ENCODE data around the gene MRPL55.

The MRPL55 gene

DNA sequence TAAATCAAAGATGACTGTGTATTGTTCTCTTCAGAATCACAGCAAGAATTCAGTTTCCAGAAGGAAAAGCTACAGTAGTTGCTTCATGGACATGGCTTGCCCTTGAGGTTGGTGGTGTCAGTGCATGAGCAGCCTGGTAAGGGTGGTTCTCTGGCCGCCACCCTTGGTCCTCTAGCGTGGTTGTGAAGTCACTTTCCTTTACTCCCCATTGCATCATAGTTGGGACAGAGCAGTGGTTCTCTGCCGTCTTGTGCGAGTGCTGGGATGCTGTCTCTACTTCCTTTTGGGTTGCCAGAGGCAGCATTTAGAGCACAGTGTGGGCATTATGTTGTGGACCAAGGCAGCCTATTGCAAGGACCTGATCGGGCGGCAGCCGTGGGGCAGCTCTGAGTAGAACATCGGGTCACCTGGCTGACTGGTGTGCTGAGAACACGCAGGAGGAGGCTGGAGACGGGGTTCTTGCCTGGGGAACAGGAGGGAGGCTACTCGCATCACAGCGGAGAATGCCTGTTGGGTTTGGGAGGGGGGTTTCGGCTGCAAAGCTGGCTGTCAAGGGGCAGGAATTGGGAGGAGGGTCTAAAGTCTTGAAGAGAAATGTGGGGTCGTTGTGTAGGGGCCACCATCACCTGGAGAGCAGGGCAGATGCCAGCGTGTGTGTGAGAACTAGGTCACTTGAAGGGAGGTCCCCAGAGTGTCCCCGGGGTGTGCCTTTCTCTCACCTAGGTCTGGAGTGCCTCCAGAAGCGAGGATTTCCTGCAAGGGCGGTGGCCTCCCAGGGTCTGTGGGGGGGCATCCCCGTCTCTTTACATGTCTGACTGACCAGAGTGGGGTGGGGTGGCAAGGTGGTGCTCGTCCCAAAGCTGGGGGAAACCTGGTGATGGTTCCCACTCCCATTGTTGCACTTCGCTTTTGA, 20.3 kb downstream of the MRPL55 start:
- in situ Hi-C loops (cut with MboI; ENCODE audit: low sequenced_read_pairs) = no loop called here

DNA sequence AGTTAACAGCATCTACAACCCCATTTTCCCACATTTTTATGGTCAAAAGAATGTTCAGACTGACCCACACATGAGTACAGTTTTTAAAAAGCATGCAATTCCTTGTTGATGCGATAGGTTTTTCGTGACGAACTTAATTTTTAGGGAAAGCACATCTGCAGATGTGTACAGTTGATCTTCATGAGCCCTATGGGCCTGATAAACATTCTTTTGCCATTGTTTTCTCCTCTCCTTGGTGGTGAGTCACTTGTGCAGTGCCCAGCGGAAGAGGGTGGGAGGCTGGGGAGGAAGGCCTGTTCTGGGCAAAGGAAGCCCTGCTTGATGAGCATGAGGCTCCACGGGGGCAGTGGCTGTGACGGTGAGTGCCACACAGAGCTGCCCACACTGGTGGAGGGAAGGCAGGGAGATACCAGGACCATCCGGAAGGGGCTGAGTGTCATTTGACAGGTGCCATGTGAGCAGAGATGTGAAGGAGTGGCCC, 21.3 kb downstream of the MRPL55 start:
- in situ Hi-C loops (cut with MboI; ENCODE audit: low sequenced_read_pairs) = no loop called here

- in situ Hi-C loops (cut with MboI; ENCODE audit: low sequenced_read_pairs) = no loop called here
Measured at GRCh38 chr1:228085287-228085951, 23.7 kb downstream of the MRPL55 start.

- in situ Hi-C loops (cut with MboI; ENCODE audit: low sequenced_read_pairs) = no loop called here
Measured at GRCh38 chr1:228084797-228085196, 24.3 kb downstream of the MRPL55 start.

- in situ Hi-C loops (cut with MboI; ENCODE audit: low sequenced_read_pairs) = no loop called here
Measured at GRCh38 chr1:228084325-228084724, 24.8 kb downstream of the MRPL55 start.

GRCh38 chr1:228083871-228084278, 25.2 kb downstream of the MRPL55 start:
- in situ Hi-C loops (cut with MboI; ENCODE audit: low sequenced_read_pairs) = no loop called here

- in situ Hi-C loops (cut with MboI; ENCODE audit: low sequenced_read_pairs) = no loop called here
Measured at GRCh38 chr1:228082918-228083870, 25.9 kb downstream of the MRPL55 start.

DNA sequence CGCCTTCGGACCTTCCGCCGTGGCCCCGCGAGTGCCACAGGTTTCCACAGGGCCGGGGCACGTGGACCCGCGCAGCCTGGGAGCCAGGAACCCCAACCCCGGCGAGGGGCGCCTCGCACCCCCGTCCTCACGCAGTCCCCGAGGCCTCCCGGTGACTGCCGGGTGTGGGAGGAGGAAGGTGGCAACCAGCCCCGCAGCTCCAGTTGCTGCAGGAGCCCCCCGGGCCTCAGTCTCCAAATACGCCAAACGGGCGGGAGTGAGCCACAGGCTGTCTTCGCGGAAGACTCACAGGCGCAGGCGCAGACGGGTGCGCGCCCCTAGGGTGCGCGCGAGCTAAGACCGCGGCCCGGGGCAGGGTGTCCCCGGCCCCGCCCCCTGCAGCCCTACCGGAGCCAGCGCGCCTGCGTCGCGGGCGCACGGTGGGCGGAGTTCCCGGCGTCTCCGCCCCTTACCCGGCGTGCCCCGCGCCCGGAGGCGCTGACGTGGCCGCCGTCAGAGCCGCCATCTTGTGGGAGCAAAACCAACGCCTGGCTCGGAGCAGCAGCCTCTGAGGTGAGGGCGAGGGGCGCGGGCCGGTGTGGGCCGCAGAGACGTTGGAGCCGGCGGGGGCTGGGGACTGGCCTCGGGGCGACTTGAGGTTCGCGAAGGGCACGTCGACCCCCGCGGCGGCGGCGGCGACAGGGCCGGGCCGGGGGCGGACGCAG, 26.7 kb downstream of the MRPL55 start, which contains the start of gene ARF1:
Gene ARF1, plus strand, starts transcription at position 495 of the 704 bp plus-strand sequence. CDS start 14,407 bp downstream, outside the sequence.
- in situ Hi-C loops (cut with MboI; ENCODE audit: low sequenced_read_pairs) = no loop called here

GRCh38 chr1:228081578-228082213, 27.4 kb downstream of the MRPL55 start:
- in situ Hi-C loops (cut with MboI; ENCODE audit: low sequenced_read_pairs) = no loop called here

DNA sequence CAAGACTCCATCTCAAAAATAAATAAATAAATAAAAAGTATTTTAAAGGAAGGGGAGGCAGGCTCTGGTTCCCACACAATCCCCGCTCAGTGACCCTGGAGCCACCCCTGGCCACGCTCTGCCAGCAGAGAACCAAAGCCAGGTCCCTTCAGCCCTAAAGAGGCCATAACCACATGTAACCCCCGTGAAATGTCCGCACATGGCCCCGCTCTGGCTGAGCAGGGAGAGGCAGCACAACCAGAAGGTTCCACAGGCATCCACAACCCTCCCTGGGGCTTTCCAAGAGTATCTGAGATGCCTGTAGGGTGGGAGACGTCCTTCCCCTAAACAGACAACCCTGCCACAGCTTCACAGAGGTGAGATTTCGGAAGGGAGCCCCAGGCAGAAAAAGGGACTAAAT, 28.0 kb downstream of the MRPL55 start:
- in situ Hi-C loops (cut with MboI; ENCODE audit: low sequenced_read_pairs) = no loop called here

DNA sequence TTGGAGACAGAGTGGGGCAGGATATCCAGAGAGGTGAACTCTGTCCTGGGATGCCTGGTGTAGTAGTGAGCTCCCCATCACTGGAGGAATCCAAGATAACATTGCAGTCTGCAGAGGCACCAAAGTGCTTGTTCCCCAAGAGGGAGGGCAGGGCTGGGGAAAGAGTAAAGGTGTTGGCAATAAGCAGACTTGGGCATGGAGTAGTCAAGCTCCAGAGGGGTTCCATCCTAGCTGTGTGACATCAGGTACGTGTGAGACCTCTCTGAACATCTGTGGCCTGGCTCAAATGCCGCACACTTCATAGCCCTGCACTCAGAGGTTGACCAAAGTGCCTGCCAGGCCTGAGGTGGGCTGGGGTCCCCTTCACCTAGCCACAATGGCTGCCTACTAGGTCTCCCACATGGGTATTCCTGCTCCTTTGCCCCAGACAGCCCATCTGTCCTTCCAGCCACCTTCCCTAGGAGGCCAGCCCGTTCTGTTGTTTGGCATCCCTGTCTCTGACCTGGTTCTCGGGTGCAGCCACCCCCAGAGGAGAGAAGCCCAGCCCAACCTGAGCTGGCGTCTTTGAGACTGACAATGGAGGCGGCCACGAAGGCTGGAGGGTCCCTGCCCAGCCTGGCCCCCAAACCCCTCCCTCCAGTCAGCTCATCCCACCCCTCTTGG, 29.4 kb downstream of the MRPL55 start:
- in situ Hi-C loops (cut with MboI; ENCODE audit: low sequenced_read_pairs) = no loop called here

DNA sequence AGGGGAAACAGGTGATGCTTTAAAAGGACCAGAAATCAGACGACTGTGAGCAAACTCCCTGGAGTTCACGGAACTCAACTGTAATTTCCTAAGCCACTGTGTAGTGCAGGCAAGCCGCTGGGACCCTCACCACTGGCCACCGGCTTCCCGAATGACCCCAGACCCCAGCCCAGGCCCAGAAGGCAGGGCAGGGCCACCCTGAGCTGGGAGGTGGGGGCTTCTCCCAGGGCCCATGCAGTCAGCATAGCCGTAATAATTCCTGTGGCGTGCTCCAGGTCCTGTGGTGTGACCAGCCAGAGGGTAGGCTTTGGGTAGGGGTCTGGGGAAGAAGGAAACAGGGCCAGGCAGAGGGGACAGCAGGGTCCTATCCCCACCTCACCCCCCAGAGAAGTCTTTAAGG, 30.1 kb downstream of the MRPL55 start:
- in situ Hi-C loops (cut with MboI; ENCODE audit: low sequenced_read_pairs) = no loop called here

DNA sequence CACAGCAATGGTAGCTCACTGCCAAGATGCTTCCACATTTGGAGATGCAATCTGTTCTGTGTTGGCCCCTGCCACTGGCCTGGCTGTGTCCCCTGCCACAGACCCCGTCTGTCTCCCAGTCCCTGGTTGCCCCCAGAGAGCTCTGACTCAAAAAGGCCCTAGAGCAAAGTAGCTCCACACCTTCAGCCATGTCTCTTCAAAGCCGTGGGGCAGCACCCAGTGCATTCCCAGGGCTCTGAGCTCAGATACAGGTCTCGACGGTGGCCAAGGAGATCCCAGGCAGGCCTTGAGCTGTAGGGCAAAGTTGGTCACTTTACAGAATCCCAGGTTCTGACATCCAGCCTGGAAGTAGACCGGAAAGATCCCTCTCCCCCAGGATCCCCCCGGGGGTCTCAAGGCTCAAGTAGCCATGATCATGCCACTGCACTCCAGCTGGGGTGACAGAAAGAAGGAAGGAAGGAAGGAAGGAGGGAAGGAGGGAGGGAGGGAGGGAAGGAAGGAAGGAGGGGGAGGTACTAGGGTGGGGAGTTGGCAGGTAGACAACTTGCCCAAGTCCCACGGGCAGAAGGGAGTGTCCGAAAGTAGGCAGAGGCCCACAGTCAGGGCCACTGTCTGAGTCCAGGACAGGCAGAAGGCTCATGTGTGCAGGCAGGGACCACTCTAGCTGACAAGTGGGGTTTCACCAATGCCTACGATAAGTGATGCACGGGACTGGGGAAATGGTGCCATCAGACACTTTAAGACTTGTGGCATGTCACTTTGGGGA, 31.4 kb downstream of the MRPL55 start:
- in situ Hi-C loops (cut with MboI; ENCODE audit: low sequenced_read_pairs) = no loop called here

DNA sequence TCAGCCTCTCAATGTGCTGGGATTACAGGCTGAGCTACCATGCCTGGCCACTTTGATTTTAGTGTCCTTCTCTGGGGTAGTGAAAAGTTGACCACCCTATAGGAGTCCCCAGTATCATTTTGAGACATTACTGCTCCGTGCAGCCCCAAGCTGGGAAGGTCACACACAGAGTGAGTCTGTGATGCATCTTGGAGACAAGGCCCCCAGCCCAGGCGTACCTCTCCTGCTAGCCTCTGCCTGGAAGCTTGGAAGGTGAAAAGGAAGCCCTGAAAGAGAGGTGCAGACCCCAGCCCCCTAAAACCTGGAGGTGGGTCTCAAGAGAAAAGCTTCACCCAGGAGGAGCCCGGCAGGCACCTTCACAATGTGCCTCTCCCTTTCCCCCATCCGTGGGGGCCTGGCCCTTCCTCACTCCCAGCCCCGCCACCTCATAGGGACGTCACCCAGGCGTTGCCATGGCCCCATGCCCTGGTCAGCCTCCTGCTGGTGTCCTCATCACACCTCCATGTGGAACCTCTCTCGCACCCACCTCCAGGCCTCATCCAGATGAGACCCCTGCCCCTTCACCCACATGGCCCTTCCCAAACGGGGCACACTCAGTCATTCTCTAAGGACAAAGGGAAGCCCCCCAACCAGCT, 32.2 kb downstream of the MRPL55 start:
- in situ Hi-C loops (cut with MboI; ENCODE audit: low sequenced_read_pairs) = no loop called here

DNA sequence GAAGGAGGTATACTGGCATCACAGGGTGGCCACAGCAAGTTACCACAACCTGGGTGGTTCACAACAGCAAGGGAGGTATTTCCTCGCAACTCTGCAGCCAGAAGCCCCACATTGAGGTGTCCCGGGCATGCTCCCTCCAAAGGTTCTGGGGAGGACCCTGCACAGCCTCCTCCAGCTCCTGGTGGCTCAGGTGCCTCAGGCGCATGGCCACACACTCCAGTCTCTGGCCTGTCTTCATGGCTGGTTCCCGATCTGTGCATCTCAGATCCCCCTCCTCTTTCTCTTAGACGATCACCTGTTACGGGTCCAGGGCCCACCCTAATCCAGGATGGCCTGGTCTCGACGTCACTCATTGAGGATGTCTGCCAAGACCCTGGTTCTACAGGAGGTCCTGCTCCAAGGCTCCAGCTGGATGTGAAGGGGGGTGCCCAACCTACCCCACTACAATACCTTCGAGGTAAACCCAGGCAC, 33.3 kb downstream of the MRPL55 start:
- in situ Hi-C loops (cut with MboI; ENCODE audit: low sequenced_read_pairs) = no loop called here

GRCh38 chr1:228074954-228075730, 34.0 kb downstream of the MRPL55 start:
- in situ Hi-C loops (cut with MboI; ENCODE audit: low sequenced_read_pairs) = no loop called here
